B cell (primary cell): ENCODE measurements around the gene CUTA. TPM values are rescaled to one million over a fixed set of nuclear protein-coding genes. Genes with fewer than 3 reads are reported as not detected.

Source experiments
- ATAC-seq: fragments of 200-7000 bp; cut with Tn5 transposase; one replicate; pipeline ENCODE4 v1.10.0; 2021; ENCODE audit warnings: low read depth, mild to moderate bottlenecking, moderate number of reproducible peaks, moderate library complexity
- CTCF ChIA-PET: fragments of 350-600 bp; sonication (Branson Sonifier 250); formaldehyde crosslinking; loops from one replicate; lab custom pipeline; 2021; ENCODE audit warnings: antibody characterized with exemption, inconsistent platforms; lab: Charles Lee
- POLR2A ChIA-PET: fragments of 350-600 bp; sonication (Branson Sonifier 250); formaldehyde crosslinking; loops from one replicate; lab custom pipeline; 2021; ENCODE audit warnings: antibody characterized with exemption; lab: Charles Lee
- DNase-seq: peaks from one replicate; pipeline ENCODE4 v3.0.0; 2013
- H2AFZ ChIP-seq: 2 replicates; pipeline ENCODE4 v1.6.1; 2012; ENCODE audit warnings: mild to moderate bottlenecking, low read depth, low read length; ENCODE audit not compliant: insufficient read depth, poor library complexity, severe bottlenecking
- H3K27ac ChIP-seq, 2 donors: 1 replicate in 1 of 2; 2 replicates in 1 of 2; pipeline ENCODE4 v1.5.1; 2012 to 2013; ENCODE audit warnings: low read length in 2 of 2, mild to moderate bottlenecking in 2 of 2, moderate library complexity in 1 of 2
- H3K27me3 ChIP-seq, 4 experiments: fragments of 200-600 bp in 1 of 4; sonication (generic) in 1 of 4; replicated peaks in 1 of 4; 1 replicate in 2 of 4; 2 replicates in 2 of 4; pipeline versions ENCODE4 v1.6.1 to v1.7.0; 2013 to 2016; ENCODE audit warnings: low read length in 3 of 4, mild to moderate bottlenecking in 2 of 4, mixed read lengths in 1 of 4, moderate library complexity in 1 of 4; ENCODE audit not compliant: insufficient read depth in 4 of 4, control insufficient read depth in 3 of 4; ENCODE audit errors: control extremely low read depth in 1 of 4
- H3K36me3 ChIP-seq, 2 experiments: replicated peaks in 1 of 2; 1 replicate in 1 of 2; 2 replicates in 1 of 2; pipeline versions ENCODE4 v1.6.1 to v1.7.1; 2013; ENCODE audit warnings: low read length in 1 of 2; ENCODE audit not compliant: insufficient read depth in 2 of 2, control insufficient read depth in 1 of 2; ENCODE audit errors: control extremely low read depth in 1 of 2, extremely low read depth in 1 of 2
- H3K4me1 ChIP-seq, 2 donors: fragments of 200-600 bp in 1 of 2; sonication (generic) in 1 of 2; 1 replicate in 1 of 2; 2 replicates in 1 of 2; pipeline versions ENCODE4 v1.5.1 to v1.6.1; 2013 to 2017; ENCODE audit warnings: low read length in 2 of 2; ENCODE audit not compliant: control insufficient read depth in 2 of 2, insufficient read depth in 2 of 2
- H3K4me2 ChIP-seq: replicated peaks from 2 replicates; pipeline ENCODE3; 2012; ENCODE audit warnings: mild to moderate bottlenecking, low read depth, low read length; ENCODE audit not compliant: poor library complexity, severe bottlenecking
- H3K4me3 ChIP-seq, 5 experiments: fragments of 200-600 bp in 1 of 5; sonication (generic) in 1 of 5; 1 replicate in 3 of 5; 2 replicates in 2 of 5; pipeline versions ENCODE4 v1.5.1 to v1.7.0; 2011 to 2016; ENCODE audit warnings: low read length in 4 of 5, mild to moderate bottlenecking in 4 of 5, low read depth in 2 of 5, control low read depth in 1 of 5, moderate library complexity in 1 of 5; ENCODE audit not compliant: insufficient read depth in 1 of 5; ENCODE audit errors: control extremely low read depth in 1 of 5, extremely low read depth in 1 of 5
- H3K79me2 ChIP-seq: fragments of 200-600 bp; sonication (generic); one replicate; pipeline ENCODE4 v1.6.0; 2016; ENCODE audit warnings: low read length; ENCODE audit not compliant: control insufficient read depth, insufficient read depth
- H3K9ac ChIP-seq: fragments of 200-600 bp; sonication (generic); 2 replicates; pipeline ENCODE4 v1.6.1; 2017; ENCODE audit warnings: mild to moderate bottlenecking, low read length, moderate library complexity
- H3K9me3 ChIP-seq, 3 donors: one replicate each; pipeline versions ENCODE4 v1.6.1 to v1.7.1; 2013; ENCODE audit warnings: low read length in 2 of 3; ENCODE audit not compliant: control insufficient read depth in 2 of 3, insufficient read depth in 1 of 3; ENCODE audit errors: control extremely low read depth in 1 of 3
- H4K20me1 ChIP-seq: 2 replicates; pipeline ENCODE4 v1.6.0; 2012; ENCODE audit warnings: mild to moderate bottlenecking, low read length; ENCODE audit not compliant: insufficient read depth, control insufficient read depth, poor library complexity, severe bottlenecking
- H3K27ac Mint-ChIP-seq: one replicate; pipeline ENCODE4 v1.8.0; 2021; ENCODE audit warnings: mixed read lengths
- H3K27me3 Mint-ChIP-seq: one replicate; pipeline ENCODE4 v1.8.0; 2021; ENCODE audit warnings: mixed read lengths
- H3K4me1 Mint-ChIP-seq: one replicate; pipeline ENCODE4 v1.8.0; 2021; ENCODE audit warnings: mixed read lengths
- H3K4me3 Mint-ChIP-seq: one replicate; pipeline ENCODE4 v1.8.0; 2021; ENCODE audit warnings: mixed read lengths
- H3K9me3 Mint-ChIP-seq: one replicate; pipeline ENCODE4 v1.8.0; 2022; ENCODE audit warnings: mixed read lengths; ENCODE audit not compliant: insufficient read depth
- CTCF ChIP-seq: fragments of 200-600 bp; IDR thresholded peaks from one replicate; pipeline ENCODE4 v1.8.0; 2022; ENCODE audit warnings: antibody characterized with exemption, mild to moderate bottlenecking
- EZH2 ChIP-seq: IDR thresholded peaks from 2 replicates; pipeline ENCODE4 v1.6.1; 2012; ENCODE audit warnings: borderline replicate concordance, low read depth, mild to moderate bottlenecking, moderate library complexity, low read length; ENCODE audit not compliant: insufficient read depth, poor library complexity, severe bottlenecking
- WGBS: methylation state at CpG from one replicate; pipeline ENCODE4 v1.1.5; 2013; ENCODE audit warnings: missing lambda C conversion rate; ENCODE audit not compliant: insufficient coverage; 5-methylcytosine and 5-hydroxymethylcytosine counted together
- intact Hi-C: fragments of 100-400 bp; cut with micrococcal nuclease; formaldehyde crosslinking; loops from one replicate; pipeline ENCODE4 v1.10.0; 2022
- polyA plus RNA-seq: library from polyadenylated mRNA; depleted of rRNA; stranded (reverse); fragments of >200 nt; gene quantifications from 2 replicates; pipeline ENCODE4 v1.2.3, GENCODE V29; 2012
- total RNA-seq, 2 donors: library from RNA; stranded (reverse); fragments of 120-200 nt in 1 of 2; gene quantifications; 1 replicate in 1 of 2; 2 replicates in 1 of 2; pipeline versions ENCODE4 v1.2.3 to v1.2.4, GENCODE V29; 2013 to 2022

Gene CUTA
- total and polyA plus RNA-seq, 2 donors (not counting 1 experiment from before 2014, with no cell fraction given), result 137 to 226 TPM

DNA sequence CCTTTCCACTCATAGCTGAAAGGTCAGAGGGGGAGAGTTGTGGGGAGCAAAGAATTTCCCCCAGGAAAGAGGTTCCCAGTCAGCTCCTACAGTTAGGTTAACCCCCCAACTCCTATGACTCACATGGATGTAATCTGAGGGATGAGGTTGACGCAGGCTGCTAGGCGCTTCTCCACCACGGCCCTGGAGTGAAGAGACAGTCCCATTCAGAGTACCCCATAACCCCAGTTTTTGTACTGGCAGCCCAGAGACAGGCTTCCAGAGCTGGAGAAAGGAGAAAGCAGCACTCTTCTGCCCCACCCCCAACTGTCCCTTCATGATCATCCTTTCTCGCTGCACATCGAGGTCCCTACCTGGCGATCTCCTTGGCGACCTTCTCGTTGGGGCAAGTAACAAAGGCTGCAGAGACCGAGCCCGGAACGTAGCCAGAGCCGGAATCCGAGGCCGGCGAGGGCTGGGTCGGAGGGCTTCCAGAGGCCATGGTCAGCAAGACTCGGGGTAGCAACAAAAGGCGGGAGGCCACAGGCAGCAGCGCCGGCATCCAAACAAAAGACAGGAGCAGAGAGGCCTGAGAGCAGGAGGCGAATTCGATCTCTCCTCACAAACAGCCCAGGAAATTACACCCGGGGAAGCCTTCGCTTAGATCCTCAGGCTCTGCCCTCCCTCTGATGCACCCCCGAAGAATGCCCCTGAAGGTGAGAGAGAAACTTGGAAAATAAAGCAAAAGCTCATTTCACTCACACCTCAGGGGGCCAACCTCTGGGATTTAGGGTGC lies 592 bp downstream of the CUTA start:
- intact Hi-C loops, result no loop called here
- peaks cover 35% of the 10 kb centered on the region for H3K79me2 ChIP-seq
- H3K4me1 Mint-ChIP-seq, result peaks cover 71% of the 10 kb centered on the region
- peak overlapping the region; percentile 97 for H3K27ac Mint-ChIP-seq
- peak overlapping the region; percentile 64 for H2AFZ ChIP-seq
- peak overlapping the region; percentile 89 for H3K9ac ChIP-seq
- peaks cover 10% of the 10 kb centered on the region for H4K20me1 ChIP-seq
- peak overlapping the region; percentile 92 for H3K4me2 ChIP-seq
- peak overlapping the region; percentile 58 to 84 (median 69) for H3K4me3 ChIP-seq
- CTCF ChIA-PET, result interaction anchor here (0.9 kb wide), 1 partner anchor 12 kb away, joined by 6 read pairs; no protein-coding TSS in a partner anchor
- peaks cover 0 to 41% of the 10 kb centered on the region in 2 experiments for H3K36me3 ChIP-seq
- WGBS, result 0% methylated on average over 18 of the region's 25 CpGs
- peaks cover 4% of the 10 kb centered on the region for H3K27me3 Mint-ChIP-seq
- H3K4me3 Mint-ChIP-seq, result peak overlapping the region; percentile 96
- no peaks in the 10 kb centered on the region for H3K9me3 Mint-ChIP-seq
- ATAC-seq (no peak), DNase-seq (no peak)
- POLR2A ChIA-PET, result interaction anchor here (0.7 to 1.6 kb wide), 5 partner anchors 37 to 163 kb away, joined by 3 to 4 read pairs (median 3); partner anchors contain the start of genes BAK1, RPS18, TAPBP and VPS52
- no peaks in the 10 kb centered on the region for H3K9me3 ChIP-seq
- H3K27me3 ChIP-seq, result peaks cover 0 to 3% (median 0%) of the 10 kb centered on the region in 4 experiments
- H3K27ac ChIP-seq, result peak overlapping the region; percentile 89 to 93
- TF ChIP-seq CTCF, result no peak
- TF ChIP-seq EZH2, result no peak
- H3K4me1 ChIP-seq, result peaks cover 47 to 72% of the 10 kb centered on the region in 2 donors
